GM21786 (cell line): ENCODE measurements around the gene RAB44.
"Not testable (repeated sequence)": the region's sequence is repeated elsewhere in the genome, so short reads cannot be mapped to it uniquely, and the experiment has no call there.

Experiments used
- ATAC-seq: cut with Tn5 transposase; IDR thresholded peaks from one replicate; pipeline ENCODE4 v1.9.1; 2021; ENCODE audit not compliant: unreplicated experiment

The RAB44 gene, protein sequence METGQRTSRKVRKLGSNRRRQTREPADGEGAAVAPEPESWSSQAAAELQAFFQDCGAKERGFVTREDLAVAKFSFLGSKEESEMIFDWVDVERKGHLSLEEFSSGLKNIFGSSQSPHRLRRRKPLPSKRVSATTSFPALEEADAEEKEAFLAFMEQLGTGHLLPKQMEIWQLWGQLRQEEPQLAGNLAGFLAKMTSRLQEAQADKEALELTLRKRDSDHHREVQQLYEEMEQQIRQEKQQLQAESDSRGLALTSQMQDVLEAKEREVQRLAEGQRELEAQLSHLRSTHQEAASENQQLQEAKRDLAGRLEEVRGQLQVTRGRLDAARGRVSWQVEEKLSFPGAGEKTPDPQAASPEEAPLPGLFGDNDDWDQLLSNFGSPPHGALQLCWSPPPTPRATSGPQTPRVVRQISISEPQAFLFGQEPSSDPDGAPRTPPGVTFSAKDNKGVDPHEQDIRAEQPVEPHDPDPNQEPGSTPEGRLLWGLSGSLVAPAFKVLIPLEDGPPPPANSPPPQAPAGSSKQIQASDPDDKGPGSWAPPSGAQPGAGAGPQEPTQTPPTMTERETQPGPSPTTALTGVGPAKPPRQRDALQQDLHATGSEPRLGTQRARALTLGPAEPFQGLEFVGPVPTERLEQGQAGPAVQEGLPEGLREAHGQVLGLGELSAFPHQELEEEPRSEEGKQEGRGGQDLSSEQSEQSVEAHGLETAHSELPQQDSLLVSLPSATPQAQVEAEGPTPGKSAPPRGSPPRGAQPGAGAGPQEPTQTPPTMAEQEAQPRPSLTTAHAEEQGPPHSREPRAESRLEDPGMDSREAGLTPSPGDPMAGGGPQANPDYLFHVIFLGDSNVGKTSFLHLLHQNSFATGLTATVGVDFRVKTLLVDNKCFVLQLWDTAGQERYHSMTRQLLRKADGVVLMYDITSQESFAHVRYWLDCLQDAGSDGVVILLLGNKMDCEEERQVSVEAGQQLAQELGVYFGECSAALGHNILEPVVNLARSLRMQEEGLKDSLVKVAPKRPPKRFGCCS

DNA sequence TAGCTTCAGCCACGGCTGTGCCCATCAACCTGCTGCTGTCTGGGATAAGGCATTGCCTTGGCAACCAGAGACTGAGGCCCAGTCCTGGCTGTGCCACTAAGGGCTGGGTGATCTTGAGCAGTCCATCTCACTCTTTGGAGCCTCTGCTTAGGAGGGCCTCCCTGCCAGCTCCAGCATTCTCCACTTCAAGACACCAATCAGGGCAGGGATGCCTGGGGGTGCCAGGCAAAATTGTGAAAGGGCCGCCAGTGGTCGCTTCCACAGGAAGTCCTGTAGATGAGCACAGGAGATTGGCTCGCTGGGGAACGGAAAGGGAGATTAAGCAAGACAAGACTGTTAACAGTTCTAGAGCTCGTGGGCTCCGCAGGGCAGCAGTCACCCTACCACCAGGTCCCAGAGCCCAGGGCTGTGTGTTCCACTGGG lies at the start of gene RAB44:
Gene RAB44 (plus strand): TSS at position 346 of the 423 bp plus-strand sequence. CDS start 6,410 bp downstream, outside the sequence.
- ATAC-seq, result no peak

DNA sequence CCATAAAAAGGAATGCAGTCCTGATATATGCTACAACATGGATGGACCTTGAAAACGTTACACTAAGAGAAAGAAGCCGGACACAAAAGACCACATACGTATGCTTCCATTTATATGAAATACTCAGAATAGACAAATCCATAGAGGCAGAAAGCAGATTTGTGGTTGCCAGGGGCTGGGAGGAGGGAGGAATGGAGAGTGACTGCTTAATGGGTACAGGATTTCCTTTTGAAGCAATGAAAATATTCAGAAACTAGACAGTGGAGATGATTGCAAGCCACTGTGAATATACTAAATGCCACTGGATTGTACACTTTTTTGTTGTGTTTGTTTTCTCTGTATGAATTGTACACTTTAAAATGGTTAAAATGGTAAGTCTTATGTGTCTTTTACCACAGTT lies 48.5 kb upstream of the RAB44 start:
- ATAC-seq, result no peak

DNA sequence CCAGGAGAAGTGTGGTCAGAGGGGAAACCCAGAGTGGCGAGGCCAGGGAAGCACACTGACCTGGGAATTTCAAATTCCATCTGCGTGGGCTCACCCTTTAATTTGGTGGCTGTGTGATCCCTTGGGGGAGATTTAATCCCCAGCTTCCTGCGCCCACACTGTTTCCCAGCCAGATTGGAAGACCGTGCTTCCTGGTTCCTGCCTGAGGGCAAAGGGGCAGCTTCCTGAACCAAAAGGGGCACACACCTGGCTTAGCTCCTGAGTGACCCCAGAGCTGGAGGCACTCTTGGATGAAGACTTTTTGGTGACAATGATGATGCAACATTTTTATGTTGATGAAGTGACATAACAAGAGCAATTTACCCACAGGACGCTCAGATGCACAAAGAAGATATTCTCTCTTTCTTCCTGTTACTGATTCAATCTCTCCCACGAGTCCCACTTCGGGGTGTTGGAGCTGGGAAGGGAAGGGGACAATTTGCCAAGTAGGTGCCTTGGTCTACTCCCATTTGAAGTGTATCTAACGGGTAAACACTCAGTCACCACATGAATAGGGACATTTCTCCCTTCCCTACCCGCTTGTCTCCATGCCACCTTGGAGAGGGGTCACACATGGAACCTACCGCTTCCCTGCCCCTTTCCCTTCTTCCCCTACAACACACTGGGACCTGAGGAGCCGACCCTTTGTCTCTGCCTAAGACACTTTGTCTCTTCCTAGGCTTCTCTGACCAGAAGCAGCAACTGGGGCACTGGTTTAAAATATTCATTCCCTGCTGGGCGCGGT lies 47.7 kb upstream of the RAB44 start:
- ATAC-seq, result no peak

DNA sequence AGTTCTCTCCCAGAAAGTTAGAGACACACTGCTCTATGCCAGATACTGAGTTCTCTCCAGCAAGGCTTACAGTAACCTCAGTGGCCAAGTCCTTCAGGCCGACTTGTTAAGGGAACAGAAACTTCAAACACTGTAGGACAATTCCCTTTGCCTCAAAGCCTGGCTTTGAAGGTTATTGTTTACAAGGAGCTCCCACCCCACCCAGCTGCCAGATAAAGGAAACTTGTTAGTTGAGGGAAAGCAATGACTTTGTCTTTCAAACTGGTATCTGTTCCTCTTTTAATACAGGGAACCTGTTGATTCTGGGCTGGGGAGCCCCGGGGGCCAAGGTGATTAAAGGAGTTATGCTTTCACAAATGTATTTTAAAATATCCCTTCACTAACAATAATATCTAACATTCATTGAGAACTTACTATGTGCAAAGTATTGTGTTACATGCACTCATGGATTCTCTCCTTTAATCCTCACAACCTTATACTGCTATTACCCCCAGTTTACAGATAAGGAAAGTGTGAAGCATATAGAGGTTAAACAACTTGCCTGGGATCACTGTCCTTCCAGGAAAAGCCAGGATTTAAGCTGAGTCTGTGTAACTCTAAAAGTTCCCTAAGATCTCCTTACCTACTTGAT lies 46.7 kb upstream of the RAB44 start:
- ATAC-seq, result no peak

DNA sequence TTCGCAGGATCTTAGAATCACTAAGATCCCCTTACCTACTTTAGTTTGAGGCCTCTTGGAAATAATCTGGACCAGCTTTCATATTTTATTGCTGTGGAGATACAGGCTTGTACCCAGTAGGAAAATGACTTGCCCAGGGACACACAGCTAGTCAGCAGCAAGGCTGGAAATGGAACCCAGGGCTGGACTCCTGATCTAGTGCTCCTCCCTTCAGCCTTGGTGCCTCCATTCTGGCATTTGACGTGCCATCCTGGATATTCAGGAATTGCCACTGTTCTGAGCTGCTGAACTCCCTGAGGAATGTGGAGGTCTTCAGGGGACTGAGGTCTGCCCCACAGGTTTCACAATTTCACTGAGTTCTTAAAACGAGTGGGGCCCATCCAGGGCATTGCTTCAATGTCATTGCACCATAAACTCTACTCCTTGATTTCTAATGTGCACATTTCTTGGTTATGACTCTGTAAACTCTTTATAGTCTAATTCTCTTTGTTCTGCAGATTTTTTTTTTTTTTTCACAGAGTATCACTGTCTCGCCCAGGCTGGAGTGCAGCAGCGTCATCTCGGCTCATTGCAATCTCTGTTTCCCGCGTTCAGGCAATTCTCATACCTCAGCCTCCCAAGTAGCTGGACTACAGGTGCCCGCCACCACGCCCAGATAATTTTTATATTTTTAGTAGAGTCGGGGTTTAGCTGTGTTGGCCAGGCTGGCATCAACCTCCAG lies 45.8 kb upstream of the RAB44 start:
- ATAC-seq, result no peak

DNA sequence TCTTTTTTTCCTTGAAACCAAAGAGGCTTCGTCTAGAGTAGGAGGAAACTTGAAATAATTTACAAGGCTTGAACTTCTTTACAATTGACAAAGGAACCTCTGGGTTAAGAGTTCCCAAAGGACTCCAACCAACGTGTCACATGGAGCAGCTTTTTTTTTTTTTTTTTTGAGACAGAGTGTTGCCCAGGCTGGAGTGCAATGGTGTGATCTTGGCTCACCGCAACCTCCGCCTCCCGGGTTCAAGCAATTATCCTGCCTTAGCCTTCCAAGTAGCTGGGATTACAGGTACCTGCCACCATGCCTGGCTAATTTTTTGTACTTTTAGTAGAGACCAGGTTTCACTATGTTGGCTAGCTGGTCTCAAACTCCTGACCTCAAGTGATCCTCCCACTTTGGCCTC lies 43.2 kb upstream of the RAB44 start:
- ATAC-seq, result not testable (repeated sequence)

DNA sequence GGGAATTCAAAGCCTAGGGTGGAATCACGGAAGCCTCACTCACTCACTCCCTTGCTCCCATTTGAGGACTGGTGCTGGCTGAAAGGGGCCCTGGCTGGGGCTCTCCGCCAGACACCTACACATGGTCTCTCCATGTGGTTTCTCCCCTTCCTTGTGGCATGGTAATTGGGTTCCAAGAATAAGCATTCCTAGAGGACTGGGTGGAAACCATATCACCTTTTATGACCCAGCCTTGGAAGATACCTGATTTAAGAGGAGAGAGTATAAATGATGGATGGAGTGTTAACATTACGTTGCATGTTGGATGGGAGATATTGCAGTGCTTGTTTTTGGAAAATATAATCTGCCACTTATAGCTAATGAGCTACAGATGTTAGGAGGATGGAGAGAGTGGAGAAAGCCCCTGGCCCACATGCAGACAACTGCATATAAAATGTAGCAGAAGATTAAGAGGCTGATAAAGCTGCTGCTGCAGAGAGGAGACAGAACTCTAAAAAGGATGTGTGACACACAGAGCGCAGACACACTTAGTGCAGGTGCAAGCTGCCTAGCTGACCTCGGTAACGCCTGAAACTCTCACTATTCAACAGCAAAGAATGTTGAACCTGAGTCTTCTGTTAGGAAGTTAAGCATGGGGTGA lies 42.4 kb upstream of the RAB44 start:
- ATAC-seq, result no peak

DNA sequence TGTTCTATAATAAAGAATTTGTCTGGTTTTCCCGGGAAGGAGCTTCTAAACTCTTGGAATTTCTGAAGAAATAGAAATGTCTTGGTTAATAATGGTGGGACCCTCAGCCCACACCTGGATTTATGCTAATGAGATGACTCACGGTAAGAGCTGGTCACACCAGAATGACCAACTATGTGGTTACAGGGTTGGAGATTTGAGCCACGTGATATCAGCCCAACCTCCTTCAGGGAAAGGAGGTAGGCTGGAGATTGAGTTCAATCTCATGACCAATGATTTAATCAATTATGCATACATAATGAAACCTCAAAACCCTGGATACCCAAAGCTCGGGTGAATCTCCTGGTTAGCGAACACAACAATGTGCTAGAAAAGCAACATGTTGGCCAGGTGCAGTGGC lies 41.2 kb upstream of the RAB44 start:
- no peak for ATAC-seq

DNA sequence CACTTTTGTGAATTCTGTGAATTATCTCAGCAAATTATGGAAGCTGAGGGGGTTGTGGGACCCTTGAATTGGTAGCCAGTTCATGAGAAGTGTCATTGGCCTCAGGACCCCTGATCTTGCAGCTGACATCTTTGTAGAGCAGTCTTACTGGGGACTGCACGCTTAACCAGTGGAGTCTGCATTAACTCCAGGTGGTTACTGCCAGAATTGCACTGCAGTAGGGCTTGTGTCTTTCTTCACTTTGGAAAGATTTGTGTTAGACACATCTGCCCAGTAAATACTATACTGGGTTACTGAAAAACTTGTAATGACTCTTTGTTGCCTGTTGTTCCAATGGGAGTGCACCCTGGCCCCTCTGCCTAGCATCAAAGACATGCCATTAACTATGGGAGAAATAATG lies 40.4 kb upstream of the RAB44 start:
- no peak for ATAC-seq

DNA sequence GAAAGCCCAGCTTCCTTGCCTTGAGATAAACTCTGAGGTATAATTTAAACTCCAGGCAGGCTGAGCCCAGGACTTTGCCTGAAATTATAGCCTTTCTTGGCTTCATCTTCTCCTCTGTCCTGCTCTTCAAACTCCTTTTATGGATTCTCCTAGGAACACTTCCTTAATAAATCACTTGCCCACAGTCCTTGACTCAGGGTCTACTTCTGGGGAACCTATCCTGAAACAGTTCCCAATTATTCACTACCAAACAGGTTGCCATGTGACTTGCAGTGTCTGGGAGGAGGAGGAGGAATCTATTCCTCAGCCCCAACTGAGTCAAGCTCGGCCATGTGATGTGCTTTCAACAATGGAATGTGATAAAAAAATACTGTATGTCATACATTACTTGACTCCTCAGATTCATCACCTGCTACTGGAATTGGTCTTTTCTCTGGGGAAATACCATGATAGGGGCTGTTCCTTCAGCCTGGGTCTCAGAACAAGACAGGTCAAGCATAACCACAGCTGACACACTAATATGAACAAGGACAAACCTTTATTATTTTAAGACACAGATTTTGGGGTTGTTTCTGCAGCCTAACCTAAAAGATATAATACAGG lies 39.6 kb upstream of the RAB44 start:
- ATAC-seq, result no peak

DNA sequence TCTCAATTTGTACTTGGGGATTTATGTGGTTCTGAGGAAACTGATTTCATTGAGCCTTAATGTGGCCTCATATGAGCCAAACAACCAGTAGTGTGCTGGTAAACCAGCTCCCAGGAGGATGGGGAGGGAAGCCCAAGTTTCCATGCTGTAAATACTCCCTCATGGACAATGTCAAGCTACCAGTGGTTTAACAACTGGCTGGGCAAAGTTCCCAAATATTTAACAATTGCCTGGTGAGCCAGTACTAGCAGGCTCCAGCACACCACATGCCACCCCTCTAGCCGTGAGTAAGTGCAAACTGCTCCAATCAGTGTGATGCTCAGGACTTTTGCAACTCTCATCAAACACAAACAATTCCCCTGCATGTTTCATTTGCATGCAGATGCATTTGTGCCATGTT lies 38.4 kb upstream of the RAB44 start:
- ATAC-seq, result no peak

DNA sequence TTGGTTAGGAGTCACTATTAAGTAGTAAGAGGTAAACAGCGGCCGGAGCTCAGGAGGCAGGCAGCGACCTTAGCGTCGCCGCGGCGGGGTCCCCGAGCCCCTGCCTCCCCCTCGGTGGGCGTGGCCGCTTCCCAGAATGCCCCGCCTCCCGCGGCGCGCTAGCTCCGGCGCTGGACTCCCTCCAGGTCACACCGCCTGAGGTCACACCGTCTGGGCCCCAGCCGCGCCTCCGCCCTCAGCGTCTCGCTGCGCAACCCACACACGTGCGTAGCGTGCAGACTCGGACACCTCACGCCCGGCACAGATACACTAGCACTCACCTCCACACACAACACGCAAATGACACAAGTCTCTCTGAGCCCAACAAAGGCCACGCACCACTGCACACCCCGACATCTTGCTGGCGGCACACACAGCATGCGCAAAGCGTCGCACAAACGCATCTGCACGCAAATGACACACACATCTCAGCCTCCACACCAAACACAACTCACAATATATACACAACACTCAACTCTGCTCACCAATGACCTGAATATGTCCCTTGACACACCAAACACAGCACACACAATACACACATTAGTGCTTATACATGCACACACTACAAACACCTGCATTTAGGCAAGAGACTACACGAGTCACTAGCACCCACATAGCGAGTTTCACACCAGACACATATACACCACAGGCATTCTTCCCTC lies 36.7 kb upstream of the RAB44 start:
- ATAC-seq, result no peak

DNA sequence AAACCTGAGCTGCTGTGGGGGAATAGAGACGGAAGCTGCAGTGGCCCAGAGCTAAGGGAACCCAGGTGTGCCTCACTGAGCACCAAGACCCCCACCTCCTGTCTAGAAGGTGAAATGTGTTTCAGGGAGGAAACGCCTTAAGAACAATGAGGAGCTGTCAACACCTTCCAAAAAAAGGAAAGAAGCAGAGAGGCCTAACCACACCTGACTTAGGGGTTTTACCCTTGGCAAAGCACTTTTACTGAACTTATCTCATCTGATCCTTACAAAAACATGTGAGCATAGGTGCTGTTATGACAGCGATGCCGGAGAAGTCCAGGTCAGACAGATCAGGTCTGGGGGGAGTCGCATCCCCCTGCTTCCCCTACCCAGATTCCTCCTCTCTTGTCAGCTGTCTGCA lies 35.2 kb upstream of the RAB44 start:
- no peak for ATAC-seq

DNA sequence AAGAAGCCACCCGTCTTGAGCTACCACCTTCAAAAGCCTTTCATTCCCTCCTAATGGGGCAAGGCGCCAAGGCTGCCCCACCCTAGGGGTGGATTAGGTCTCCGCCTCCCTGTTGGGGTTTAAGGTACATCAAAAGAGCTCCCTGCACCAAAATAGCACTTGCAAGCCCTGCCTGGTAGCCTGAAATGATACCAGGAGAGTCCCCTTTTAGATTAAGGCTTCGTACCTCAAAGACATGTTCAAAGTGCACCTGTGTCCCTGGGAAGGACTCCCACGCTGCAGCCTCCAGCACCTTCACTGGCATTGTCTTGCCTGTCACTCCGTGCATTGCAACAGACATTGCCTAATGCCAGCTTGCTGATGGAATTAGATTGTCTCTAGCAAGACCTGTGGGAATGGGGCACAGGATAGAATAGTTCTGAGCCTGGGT lies 34.8 kb upstream of the RAB44 start:
- ATAC-seq, result no peak

DNA sequence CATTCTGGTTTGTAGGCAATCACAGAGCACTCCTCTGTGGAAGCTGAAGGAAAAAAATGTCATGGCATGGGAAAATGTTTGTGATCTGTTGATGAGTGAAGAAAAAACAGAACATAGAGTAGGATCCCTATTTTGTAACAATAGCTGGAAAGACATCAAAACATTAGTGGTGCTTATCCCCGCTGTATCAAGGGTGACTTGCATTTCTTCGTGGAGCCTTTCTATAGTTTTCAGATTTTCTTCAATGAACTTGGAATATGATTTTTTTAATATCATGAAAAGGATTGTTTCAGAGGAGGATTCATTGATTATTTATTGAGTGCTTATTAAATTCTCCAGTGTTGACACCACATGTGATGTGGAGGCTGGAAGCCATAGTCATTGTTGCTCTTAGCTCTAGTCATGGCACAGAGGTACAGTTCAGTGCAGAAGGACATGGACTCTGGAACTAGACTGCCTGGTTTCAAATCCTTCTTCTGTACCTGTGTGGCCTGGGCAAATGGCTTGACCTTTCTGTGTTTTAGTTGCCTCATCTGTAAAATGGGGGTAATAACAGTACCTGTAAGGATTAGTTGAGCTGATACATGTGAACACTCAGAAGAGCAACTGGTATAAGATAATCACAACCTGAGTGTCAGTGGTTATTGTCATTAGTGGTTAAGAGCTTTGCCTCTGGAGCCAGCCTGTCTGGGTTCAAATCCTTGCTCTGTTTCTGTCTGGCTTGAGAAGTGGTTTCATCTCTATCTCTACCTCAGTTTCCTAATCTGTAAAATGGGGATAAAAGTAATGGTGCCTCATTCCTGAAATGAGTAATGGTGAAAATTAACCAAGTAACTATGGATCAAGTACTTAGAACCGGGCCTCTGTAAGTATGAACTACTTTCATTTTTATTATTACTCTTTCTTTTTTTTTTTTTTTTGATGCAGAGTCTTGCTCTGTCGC lies 33.9 kb upstream of the RAB44 start:
- no peak for ATAC-seq

DNA sequence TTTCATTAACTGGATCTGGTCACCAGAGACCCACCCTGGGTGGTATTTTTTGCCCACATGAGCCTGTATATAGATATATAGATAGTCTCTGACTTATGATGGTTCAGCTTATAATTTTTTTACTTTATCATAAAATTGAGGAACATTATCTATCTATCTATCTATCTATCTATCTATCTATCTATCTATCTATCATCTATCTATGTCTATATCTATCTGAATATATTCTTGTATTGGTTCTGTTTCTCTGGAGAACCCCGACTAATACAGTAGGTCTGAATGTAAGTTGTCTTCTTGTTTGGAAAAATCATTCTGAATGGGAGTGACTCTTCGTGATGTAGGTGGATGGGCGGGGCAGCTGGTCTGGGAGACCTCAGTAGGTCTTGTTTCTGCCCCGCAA lies 32.4 kb upstream of the RAB44 start:
- no peak for ATAC-seq

DNA sequence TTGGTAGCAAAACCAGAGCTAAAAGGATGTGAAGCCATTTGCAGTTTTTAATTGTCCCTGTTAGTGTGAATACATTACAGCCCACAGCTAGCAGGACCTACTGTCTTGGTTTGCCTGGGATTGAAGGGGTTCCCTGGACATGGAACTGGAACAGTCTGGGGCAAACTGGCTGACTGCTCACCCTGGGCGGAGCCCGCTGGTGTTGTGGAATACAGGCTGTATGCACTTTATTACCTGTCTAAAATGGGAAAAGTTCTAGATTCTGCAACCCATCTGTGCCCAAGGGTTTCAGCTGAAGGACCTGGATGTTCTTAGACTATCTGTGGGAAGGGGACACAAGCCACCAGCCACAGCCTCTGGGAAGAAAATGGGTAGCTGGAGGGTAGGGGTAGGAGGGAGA lies 31.3 kb upstream of the RAB44 start:
- ATAC-seq, result no peak
